ENCODE data around the gene TCF4.

TCF4 gene

DNA sequence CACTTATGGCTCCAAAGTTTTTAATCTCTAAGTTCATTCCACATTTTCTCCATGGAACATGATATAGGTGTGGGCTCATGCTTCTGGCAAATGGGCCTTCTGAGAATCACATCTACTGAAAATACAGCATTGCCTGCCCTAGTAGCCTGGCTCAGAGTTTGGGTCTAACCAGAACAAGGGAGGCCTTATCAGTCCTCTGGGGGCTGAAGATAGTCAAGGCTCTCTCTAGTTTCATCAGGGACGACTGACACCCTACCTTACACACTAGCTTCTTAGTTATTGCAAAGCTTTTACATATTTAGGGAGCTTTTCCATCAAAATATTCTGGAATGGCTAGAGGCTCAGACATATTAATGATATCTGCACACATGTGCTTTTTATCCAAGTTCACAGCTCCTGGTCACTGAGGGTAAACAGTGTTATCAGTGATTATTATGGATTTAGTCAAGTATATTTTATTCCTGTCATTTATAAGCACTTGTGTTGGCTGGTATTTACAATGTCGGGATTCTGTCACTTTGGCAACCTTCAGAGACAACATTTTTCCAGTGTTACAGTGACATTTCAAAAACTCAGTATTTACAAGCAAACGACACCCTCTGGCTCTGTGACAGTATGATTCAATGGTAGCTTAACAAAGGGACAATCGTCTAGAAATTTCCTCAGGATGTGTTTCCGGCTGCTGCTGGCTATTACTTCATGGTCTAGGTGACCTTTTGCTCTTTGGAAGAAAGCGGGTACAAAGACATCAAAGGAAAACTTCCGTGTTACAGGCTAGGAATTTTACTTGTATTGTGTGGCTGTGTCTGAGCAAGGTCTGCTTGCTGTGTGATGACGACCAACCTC lies 200.6 kb downstream of the TCF4 start:
- no peaks in the 10 kb centered on the region for H3K79me2 ChIP-seq (ENCODE audit: insufficient read depth, low read length)
- no peaks in the 10 kb centered on the region for H4K20me1 ChIP-seq (ENCODE audit: insufficient read depth, low read length, poor library complexity, severe bottlenecking)
- H3K4me1 ChIP-seq (ENCODE audit: insufficient read depth, low read length, poor library complexity, severe bottlenecking) = no peaks in the 10 kb centered on the region
- TF ChIP-seq EZH2phosphoT487 (IDR thresholded peaks at IDR 0.05; ENCODE audit: borderline replicate concordance) = no peak
- TF ChIP-seq, protein P1, sequence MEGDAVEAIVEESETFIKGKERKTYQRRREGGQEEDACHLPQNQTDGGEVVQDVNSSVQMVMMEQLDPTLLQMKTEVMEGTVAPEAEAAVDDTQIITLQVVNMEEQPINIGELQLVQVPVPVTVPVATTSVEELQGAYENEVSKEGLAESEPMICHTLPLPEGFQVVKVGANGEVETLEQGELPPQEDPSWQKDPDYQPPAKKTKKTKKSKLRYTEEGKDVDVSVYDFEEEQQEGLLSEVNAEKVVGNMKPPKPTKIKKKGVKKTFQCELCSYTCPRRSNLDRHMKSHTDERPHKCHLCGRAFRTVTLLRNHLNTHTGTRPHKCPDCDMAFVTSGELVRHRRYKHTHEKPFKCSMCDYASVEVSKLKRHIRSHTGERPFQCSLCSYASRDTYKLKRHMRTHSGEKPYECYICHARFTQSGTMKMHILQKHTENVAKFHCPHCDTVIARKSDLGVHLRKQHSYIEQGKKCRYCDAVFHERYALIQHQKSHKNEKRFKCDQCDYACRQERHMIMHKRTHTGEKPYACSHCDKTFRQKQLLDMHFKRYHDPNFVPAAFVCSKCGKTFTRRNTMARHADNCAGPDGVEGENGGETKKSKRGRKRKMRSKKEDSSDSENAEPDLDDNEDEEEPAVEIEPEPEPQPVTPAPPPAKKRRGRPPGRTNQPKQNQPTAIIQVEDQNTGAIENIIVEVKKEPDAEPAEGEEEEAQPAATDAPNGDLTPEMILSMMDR (conservative IDR thresholded peaks at IDR 0.05; ENCODE audit: low read length) = no peak
- H3K4me2 ChIP-seq (ENCODE audit: low read depth, low read length, poor library complexity, severe bottlenecking) = no peak overlapping the region
- no peak overlapping the region for H2AFZ ChIP-seq (ENCODE audit: low read length)
- H3K9me2 ChIP-seq (replicated peaks; ENCODE audit: low read depth, low read length) = no peaks in the 10 kb centered on the region
- no peaks in the 10 kb centered on the region for H3K27me3 ChIP-seq (ENCODE audit: insufficient read depth, low read length, poor library complexity, severe bottlenecking)
- H3K4me3 ChIP-seq (ENCODE audit: low read length, poor library complexity, severe bottlenecking) = no peak overlapping the region
- H3K9me3 ChIP-seq (ENCODE audit: insufficient read depth, low read depth, low read length) = no peaks in the 10 kb centered on the region
- H3K9ac ChIP-seq (ENCODE audit: low read depth, low read length, poor library complexity, severe bottlenecking) = no peak overlapping the region
- H3F3A ChIP-seq (ENCODE audit: low read depth) = no peaks in the 10 kb centered on the region
- H3K36me3 ChIP-seq (ENCODE audit: insufficient read depth, low read length) = no peaks in the 10 kb centered on the region

DNA sequence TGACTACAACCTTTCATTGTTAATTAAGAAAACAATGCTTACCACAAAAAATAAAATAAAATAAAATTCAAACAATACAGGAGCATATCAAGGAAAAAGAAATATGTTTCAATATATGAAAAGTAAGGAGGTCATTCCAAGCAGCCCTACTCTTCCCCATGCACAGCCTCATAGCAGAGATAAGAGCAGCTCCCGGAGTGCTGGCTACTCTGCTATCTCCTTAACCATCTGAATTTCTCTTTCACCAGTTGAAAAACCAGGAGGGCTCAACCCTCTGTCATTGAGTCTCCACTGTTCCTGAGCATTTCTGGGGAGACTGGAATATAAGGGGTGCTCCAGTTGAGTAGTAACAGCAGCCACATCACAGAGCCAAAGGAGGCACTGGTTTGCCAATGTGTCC lies 201.4 kb downstream of the TCF4 start:
- H2AFZ ChIP-seq (ENCODE audit: low read length) = no peak overlapping the region
- H3K9me2 ChIP-seq (replicated peaks; ENCODE audit: low read depth, low read length) = no peaks in the 10 kb centered on the region
- no peak for TF ChIP-seq EZH2phosphoT487 (IDR thresholded peaks at IDR 0.05; ENCODE audit: borderline replicate concordance)
- TF ChIP-seq, protein P1 (conservative IDR thresholded peaks at IDR 0.05; ENCODE audit: low read length) = no peak
- no peaks in the 10 kb centered on the region for H3K4me1 ChIP-seq (ENCODE audit: insufficient read depth, low read length, poor library complexity, severe bottlenecking)
- no peak overlapping the region for H3K4me2 ChIP-seq (ENCODE audit: low read depth, low read length, poor library complexity, severe bottlenecking)
- H4K20me1 ChIP-seq (ENCODE audit: insufficient read depth, low read length, poor library complexity, severe bottlenecking) = no peaks in the 10 kb centered on the region
- H3K27me3 ChIP-seq (ENCODE audit: insufficient read depth, low read length, poor library complexity, severe bottlenecking) = no peaks in the 10 kb centered on the region
- H3K9ac ChIP-seq (ENCODE audit: low read depth, low read length, poor library complexity, severe bottlenecking) = no peak overlapping the region
- H3F3A ChIP-seq (ENCODE audit: low read depth) = no peaks in the 10 kb centered on the region
- no peaks in the 10 kb centered on the region for H3K79me2 ChIP-seq (ENCODE audit: insufficient read depth, low read length)
- no peak overlapping the region for H3K4me3 ChIP-seq (ENCODE audit: low read length, poor library complexity, severe bottlenecking)
- H3K36me3 ChIP-seq (ENCODE audit: insufficient read depth, low read length) = no peaks in the 10 kb centered on the region
- no peaks in the 10 kb centered on the region for H3K9me3 ChIP-seq (ENCODE audit: insufficient read depth, low read depth, low read length)

DNA sequence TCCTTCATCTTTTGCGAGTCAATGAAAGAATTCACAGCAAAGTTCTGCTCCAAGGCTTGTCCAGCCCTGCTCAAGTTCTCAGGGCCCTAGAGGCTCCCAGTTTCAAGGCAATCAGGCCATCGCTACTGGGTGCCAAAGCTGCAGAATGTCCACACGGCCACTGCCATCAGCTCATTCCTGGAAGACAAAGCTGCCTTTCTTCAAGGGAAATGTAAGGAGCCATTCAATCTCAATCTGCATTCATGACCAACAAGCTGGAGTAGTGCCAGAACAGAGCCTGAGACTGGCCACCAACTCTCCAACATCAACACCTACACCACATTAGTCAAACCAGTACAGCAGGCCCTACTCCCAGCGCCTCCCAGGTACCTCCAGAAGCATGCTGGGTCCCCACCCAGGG lies 202.2 kb downstream of the TCF4 start:
- Histone ChIP-seq H3K9me2 (replicated peaks; ENCODE audit: low read depth, low read length) (no peaks in the 10 kb centered on the region), H3K79me2 (ENCODE audit: insufficient read depth, low read length) (no peaks in the 10 kb centered on the region), H3K27me3 (ENCODE audit: insufficient read depth, low read length, poor library complexity, severe bottlenecking) (no peaks in the 10 kb centered on the region), H3K4me1 (ENCODE audit: insufficient read depth, low read length, poor library complexity, severe bottlenecking) (no peaks in the 10 kb centered on the region), H3K4me3 (ENCODE audit: low read length, poor library complexity, severe bottlenecking) (no peak overlapping the region), H3K9ac (ENCODE audit: low read depth, low read length, poor library complexity, severe bottlenecking) (no peak overlapping the region), H3F3A (ENCODE audit: low read depth) (no peaks in the 10 kb centered on the region), H4K20me1 (ENCODE audit: insufficient read depth, low read length, poor library complexity, severe bottlenecking) (no peaks in the 10 kb centered on the region), H3K4me2 (ENCODE audit: low read depth, low read length, poor library complexity, severe bottlenecking) (no peak overlapping the region), H2AFZ (ENCODE audit: low read length) (no peak overlapping the region), H3K36me3 (ENCODE audit: insufficient read depth, low read length) (no peaks in the 10 kb centered on the region), H3K9me3 (ENCODE audit: insufficient read depth, low read depth, low read length) (no peaks in the 10 kb centered on the region)
- TF ChIP-seq, protein P1 (conservative IDR thresholded peaks at IDR 0.05; ENCODE audit: low read length) = no peak
- TF ChIP-seq EZH2phosphoT487 (IDR thresholded peaks at IDR 0.05; ENCODE audit: borderline replicate concordance) = no peak

All from Loucy (cell line).